Activated naive CD4-positive, alpha-beta T cell treated with anti-CD3 and anti-CD28 coated beads, Interleukin-2, amount 10 ng/mL, durations not matched to agents 7 days and 5 days (primary cell): ENCODE results near the gene RABL6.

Source experiments
- CTCF ChIA-PET: fragments of 350-600 bp; sonication (Branson Sonifier 250); formaldehyde crosslinking; loops from one replicate; lab custom pipeline; 2021; ENCODE audit warnings: antibody characterized with exemption; lab: Charles Lee
- DNase-seq: peaks from one replicate; pipeline ENCODE4 v3.0.0-alpha.2; 2020
- H3K27ac Mint-ChIP-seq: one replicate; pipeline ENCODE4 v1.8.0; 2021; ENCODE audit warnings: mild to moderate bottlenecking, moderate library complexity, mixed read lengths
- H3K27me3 Mint-ChIP-seq: one replicate; pipeline ENCODE4 v1.8.0; 2021; ENCODE audit warnings: mild to moderate bottlenecking, mixed read lengths
- H3K36me3 Mint-ChIP-seq: one replicate; pipeline ENCODE4 v1.8.0; 2021; ENCODE audit warnings: mixed read lengths
- H3K4me1 Mint-ChIP-seq: one replicate; pipeline ENCODE4 v1.8.0; 2021; ENCODE audit warnings: mixed read lengths
- H3K4me3 Mint-ChIP-seq: one replicate; pipeline ENCODE4 v1.8.0; 2021; ENCODE audit warnings: mild to moderate bottlenecking, moderate library complexity, mixed read lengths
- H3K9me3 Mint-ChIP-seq: one replicate; pipeline ENCODE4 v1.8.0; 2021; ENCODE audit warnings: mixed read lengths

RABL6 gene

GRCh38 chr9:136890661-136891060 is 82.9 kb downstream of the RABL6 start:
- DNase-seq, result no peak
- Mint-ChIP-seq H3K4me1 (peaks cover 17% of the 10 kb centered on the region), H3K27me3 (no peaks in the 10 kb centered on the region), H3K4me3 (no peak overlapping the region), H3K27ac (no peak overlapping the region), H3K36me3 (peaks cover 22% of the 10 kb centered on the region), H3K9me3 (no peaks in the 10 kb centered on the region)
- CTCF ChIA-PET, result no interaction called here
